Fibroblast of mammary gland (primary cell): ENCODE results near the gene TBC1D14.

Source experiments
- DNase-seq: peaks from one replicate; pipeline ENCODE4 v3.0.0-alpha.2; 2010; ENCODE audit warnings: low read depth
- H3K4me3 ChIP-seq: 2 replicates; pipeline ENCODE4 v1.5.1; 2011; ENCODE audit warnings: low read depth, mild to moderate bottlenecking, low read length, moderate library complexity; ENCODE audit not compliant: control insufficient read depth
- TF ChIP-seq, protein P1 (sequence below): conservative IDR thresholded peaks from 2 replicates; pipeline ENCODE4 v1.5.1; 2011; ENCODE audit warnings: low read depth, low read length, inconsistent platforms; ENCODE audit not compliant: control insufficient read depth, insufficient read depth

TBC1D14 gene

DNA sequence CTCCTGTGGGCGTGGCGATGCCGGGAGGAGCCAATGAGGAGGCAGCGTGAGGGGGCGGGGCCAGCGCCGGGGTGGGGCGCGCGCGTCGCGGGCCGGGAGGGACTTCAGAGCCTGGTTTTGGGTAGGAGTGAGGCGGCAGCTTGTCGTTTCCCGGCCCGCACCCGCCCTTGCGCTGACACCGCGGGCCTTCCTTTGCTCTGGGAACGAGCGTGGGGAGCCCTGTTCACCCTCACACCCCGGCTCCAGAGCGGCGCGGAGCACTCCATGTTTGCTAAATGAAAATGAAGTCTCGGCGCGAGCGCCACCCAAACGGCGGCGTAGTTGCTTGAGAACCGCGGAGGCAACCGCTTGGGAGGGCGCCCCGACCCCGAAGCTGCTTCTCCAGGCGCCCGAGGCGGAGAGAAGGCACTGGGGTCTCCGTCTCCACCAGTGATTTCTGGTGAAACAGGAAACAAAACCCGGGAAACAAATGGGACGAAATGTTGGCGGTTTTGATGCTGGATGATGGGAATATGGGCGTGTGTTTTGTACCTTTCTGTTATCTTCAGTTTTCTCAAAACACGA is 158.7 kb downstream of the TBC1D14 start:
- DNase-seq = no peak
- H3K4me3 ChIP-seq = peak overlapping the region; percentile 71

DNA sequence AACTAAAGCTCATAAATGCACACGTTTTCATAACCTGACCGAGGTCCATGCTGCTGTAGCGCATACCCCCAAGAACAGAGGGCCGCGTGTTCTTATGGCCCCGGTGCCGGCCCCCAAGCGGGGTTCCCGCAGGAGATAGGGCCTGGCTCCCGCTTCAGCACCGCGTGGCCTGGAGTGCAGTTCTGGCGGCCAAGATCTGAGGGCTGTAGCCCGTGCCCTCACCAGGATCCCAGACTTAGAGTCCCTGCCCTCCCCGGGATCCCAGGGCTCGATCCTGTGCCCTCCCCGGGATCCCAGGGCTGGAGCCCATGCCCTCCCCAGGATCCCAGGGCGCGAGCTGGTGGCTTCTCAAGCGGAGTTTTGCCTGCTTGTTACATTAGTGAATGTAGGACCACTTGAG is 159.3 kb downstream of the TBC1D14 start:
- TF ChIP-seq, protein P1, sequence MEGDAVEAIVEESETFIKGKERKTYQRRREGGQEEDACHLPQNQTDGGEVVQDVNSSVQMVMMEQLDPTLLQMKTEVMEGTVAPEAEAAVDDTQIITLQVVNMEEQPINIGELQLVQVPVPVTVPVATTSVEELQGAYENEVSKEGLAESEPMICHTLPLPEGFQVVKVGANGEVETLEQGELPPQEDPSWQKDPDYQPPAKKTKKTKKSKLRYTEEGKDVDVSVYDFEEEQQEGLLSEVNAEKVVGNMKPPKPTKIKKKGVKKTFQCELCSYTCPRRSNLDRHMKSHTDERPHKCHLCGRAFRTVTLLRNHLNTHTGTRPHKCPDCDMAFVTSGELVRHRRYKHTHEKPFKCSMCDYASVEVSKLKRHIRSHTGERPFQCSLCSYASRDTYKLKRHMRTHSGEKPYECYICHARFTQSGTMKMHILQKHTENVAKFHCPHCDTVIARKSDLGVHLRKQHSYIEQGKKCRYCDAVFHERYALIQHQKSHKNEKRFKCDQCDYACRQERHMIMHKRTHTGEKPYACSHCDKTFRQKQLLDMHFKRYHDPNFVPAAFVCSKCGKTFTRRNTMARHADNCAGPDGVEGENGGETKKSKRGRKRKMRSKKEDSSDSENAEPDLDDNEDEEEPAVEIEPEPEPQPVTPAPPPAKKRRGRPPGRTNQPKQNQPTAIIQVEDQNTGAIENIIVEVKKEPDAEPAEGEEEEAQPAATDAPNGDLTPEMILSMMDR = no peak
- DNase-seq = no peak
- peak overlapping the region; percentile 71 for H3K4me3 ChIP-seq

More for the DNA sequence above, 158.7 kb downstream of the TBC1D14 start:
- TF ChIP-seq, protein P1 = no peak

DNA sequence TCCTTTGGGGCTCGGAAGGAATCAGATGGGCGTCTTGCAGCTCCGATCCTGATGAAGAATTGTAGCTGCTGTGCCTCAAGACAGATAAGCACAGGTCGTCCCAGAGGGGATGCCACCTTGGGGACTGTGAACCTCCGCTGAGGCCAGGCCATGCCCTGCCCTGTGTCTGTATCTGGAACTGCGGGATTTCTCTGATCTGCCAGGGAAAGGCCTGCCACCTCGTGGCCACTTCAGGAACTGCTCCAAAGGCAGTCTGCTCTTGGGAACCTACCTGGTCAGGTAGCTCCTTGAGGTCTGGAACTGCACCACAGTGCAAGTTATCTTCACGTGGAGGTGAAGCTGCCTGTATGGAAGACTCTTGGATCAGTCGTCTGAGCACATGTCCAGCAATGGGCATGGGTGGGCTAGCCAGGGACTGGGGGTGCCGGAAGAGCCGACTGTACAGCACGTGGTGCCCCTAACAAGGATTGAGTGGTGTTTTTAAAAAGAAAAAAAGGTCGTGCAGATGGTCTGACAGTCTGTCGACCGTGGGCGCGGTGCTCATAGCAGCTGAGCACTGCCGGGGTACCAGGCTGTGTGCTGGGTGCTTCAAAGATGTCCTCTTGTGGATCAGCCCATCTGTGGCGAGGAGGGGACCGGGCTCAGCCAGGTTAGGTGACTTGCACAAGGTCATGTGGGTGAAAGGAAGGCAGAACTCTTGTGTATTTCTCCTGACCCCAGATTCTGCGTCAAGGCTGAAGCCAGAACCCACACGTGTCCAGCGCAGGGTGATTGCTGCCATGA is 161.3 kb downstream of the TBC1D14 start:
- TF ChIP-seq, protein P1 = peak; percentile 99
- H3K4me3 ChIP-seq = no peak overlapping the region
- peak; percentile 66 for DNase-seq

DNA sequence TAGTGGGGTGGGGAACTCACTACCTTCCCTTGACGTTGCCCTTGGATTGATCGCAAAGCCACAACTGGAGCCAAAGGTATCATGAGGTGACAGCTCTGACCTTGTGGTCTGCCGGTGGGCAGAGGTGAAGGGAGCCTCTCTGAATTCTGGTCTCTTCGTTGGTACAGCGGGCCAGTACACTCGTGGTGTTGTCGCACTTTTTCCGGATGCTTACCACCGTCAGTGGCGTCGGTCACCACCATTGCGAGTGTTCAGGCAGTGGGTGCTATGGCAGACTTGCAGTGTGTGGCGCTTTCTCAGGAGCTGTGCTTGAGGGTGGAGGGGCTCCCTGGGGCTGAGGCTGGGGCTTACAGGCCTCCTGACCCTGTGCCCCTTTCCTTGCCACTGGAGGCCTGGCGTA is 163.4 kb downstream of the TBC1D14 start:
- no peak overlapping the region for H3K4me3 ChIP-seq
- no peak for DNase-seq
- TF ChIP-seq, protein P1 = no peak

DNA sequence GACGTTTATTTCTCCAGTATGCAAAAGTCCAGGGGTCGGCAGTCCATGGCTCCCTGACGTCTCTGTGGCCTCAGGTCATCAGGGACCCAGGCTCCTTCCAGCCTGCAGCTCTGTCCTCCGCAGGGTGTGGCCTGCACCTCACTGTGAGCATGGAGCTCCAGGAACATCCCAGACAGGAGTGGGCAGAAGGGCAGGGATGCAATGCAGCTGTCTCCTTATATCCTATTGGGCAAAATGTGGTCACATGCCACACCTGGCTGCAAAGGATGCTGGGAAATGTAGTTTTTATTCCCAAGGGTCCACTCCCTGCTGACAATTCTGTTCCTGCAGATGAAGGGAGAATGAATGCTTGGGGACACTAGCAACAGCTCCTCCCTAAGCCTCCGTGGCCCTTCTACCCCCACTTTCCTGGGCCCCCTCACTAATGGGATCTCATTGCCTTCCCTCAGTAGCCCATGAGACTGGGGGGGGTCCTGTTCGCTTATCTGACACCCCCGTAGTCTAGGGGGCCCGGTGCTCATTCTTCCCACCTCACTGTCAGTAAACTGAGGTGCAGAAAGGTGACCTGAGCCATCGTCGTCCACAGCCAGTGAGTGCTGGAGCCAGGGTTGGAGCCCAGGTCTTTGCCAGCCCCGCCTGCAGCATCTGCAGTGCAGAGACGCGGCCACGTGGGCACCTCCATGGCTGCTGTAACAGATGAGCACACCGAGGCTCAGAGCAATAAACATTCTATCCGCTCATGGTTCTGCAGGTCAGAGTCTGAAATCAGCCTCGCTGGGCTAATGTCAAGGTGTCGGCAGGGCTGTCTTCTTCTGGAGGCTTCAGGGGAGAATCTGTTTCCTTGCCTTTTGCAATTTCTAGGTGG is 164.1 kb downstream of the TBC1D14 start:
- peak; percentile 56 for DNase-seq
- TF ChIP-seq, protein P1 = no peak
- no peak overlapping the region for H3K4me3 ChIP-seq

DNA sequence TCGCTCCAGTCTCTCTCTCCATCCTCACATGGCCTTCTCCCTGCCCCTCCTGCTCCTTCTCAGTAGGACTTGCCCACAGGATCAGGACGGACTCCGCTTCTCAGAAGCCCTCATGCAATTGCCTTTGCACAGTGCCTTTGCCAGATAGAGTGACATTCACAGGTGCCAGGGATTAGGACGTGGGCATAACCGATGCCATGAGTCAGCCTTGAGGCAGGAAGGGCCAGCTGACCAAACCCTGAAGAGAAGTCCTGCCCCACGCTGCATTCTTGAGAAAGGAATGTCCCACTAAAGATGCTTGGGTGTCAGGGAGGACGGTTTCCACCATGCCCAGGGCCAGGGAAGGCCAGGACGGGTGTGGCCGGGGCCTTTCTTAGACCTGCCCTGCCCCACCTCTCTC is 164.8 kb downstream of the TBC1D14 start:
- no peak for DNase-seq
- no peak overlapping the region for H3K4me3 ChIP-seq
- TF ChIP-seq, protein P1 = no peak
